GM18868 (cell line): Measurements from ENCODE around the gene MS4A5.

Source experiments
- ATAC-seq: cut with Tn5 transposase; IDR thresholded peaks from one replicate; pipeline ENCODE4 v1.9.1; 2021; ENCODE audit warnings: mild to moderate bottlenecking, moderate library complexity; ENCODE audit not compliant: unreplicated experiment

Gene MS4A5

DNA sequence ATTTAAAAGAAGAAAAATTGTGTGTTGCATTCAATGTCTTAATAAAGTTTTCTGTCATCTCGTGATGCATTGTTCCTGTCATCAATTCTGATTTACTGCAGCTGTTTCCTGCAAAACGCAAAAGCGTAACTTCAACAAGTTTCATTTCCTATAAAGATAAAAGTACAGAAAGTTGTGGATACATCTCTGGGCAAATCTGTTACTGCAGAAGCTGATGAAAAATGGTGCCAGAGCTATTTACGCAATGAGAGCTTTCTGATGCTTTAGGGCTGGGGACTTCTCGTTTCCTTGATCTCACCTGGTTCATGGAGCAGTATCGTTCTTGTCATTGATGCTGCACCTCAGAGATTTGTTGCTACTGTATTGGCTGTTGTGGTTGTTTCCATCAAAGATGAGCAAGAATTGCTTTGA is 47.7 kb downstream of the MS4A5 start:
- peak; percentile 65 for ATAC-seq

- peak; percentile 56 for ATAC-seq
Measured at GRCh38 chr11:60482361-60482760, 53.0 kb downstream of the MS4A5 start.

- ATAC-seq: peak; percentile 96
Measured at GRCh38 chr11:60485987-60486386, 56.6 kb downstream of the MS4A5 start.

DNA sequence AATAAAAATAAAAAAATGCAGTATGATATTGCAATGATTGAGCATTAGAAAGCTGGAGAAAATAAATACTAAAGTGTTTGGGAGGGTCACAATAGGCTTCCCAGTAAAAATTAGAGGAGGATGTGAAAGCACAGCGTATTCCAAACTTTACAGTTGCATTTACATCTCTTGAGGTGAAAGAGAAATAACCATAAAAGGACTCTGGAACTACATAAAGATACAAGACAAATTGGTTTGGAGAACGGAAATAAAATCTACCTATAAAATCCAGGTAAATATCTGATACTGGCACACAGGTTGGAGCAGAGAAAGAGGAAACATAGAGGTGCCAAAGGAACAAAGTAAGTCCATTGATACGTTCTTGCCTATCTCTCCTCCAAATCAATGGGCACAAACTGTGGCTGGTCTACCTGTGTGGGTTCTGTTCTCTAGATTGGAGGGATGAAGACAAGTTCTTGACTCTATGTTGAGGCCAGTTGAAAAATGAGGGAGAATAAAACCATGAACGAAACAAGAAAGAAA is 63.2 kb downstream of the MS4A5 start, which contains the start of gene MS4A12:
Gene MS4A12 (plus strand): TSS at position 291 of the 522 bp plus-strand sequence. CDS start 4,541 bp downstream, outside the sequence.
- ATAC-seq: no peak

GRCh38 chr11:60493454-60493853 is 64.1 kb downstream of the MS4A5 start:
- no peak for ATAC-seq
